ENCODE measurements around the gene H2BK1. TPM values are rescaled to one million over a fixed set of nuclear protein-coding genes. Genes with fewer than 3 reads are reported as not detected.

H2BK1 gene
- total RNA-seq, 1 donor from 2014 or later = not detected

GRCh38 chr7:151218170-151218569, 7.9 kb upstream of the H2BK1 start:
- Histone ChIP-seq H3K36me3 (peaks cover 100% of the 10 kb centered on the region), H3K9me3 (replicated peaks) (no peaks in the 10 kb centered on the region), H3K27ac (replicated peaks) (no peak overlapping the region), H3K27me3 (ENCODE audit: low read depth) (no peaks in the 10 kb centered on the region), H3K4me1 (no peaks in the 10 kb centered on the region), H3K4me3 (no peak overlapping the region)
- no peak for DNase-seq
- TF ChIP-seq CTCF (IDR thresholded peaks at IDR 0.05; ENCODE audit: borderline replicate concordance) = no peak
- intact Hi-C loops (cut with micrococcal nuclease) = no loop called here

GRCh38 chr7:151215396-151215795, 5.1 kb upstream of the H2BK1 start:
- DNase-seq = no peak
- H3K9me3 ChIP-seq (replicated peaks) = no peaks in the 10 kb centered on the region
- H3K36me3 ChIP-seq = peaks cover 73% of the 10 kb centered on the region
- H3K27me3 ChIP-seq (ENCODE audit: low read depth) = no peaks in the 10 kb centered on the region
- H3K27ac ChIP-seq (replicated peaks) = no peak overlapping the region
- no peak overlapping the region for H3K4me3 ChIP-seq
- no peak for TF ChIP-seq CTCF (IDR thresholded peaks at IDR 0.05; ENCODE audit: borderline replicate concordance)
- intact Hi-C loops (cut with micrococcal nuclease) = no loop called here
- no peaks in the 10 kb centered on the region for H3K4me1 ChIP-seq

GRCh38 chr7:151213826-151214225, 3.5 kb upstream of the H2BK1 start:
- Histone ChIP-seq H3K36me3 (peaks cover 58% of the 10 kb centered on the region), H3K27ac (replicated peaks) (no peak overlapping the region), H3K9me3 (replicated peaks) (no peaks in the 10 kb centered on the region), H3K4me3 (no peak overlapping the region), H3K27me3 (ENCODE audit: low read depth) (no peaks in the 10 kb centered on the region), H3K4me1 (no peaks in the 10 kb centered on the region)
- intact Hi-C loops (cut with micrococcal nuclease) = no loop called here
- no peak for TF ChIP-seq CTCF (IDR thresholded peaks at IDR 0.05; ENCODE audit: borderline replicate concordance)
- no peak for DNase-seq

GRCh38 chr7:151212626-151213025, 2.3 kb upstream of the H2BK1 start:
- no peaks in the 10 kb centered on the region for H3K27me3 ChIP-seq (ENCODE audit: low read depth)
- no peak overlapping the region for H3K27ac ChIP-seq (replicated peaks)
- no peak for DNase-seq
- intact Hi-C loops (cut with micrococcal nuclease) = no loop called here
- H3K9me3 ChIP-seq (replicated peaks) = no peaks in the 10 kb centered on the region
- H3K36me3 ChIP-seq = peaks cover 46% of the 10 kb centered on the region
- TF ChIP-seq CTCF (IDR thresholded peaks at IDR 0.05; ENCODE audit: borderline replicate concordance) = no peak
- no peaks in the 10 kb centered on the region for H3K4me1 ChIP-seq
- H3K4me3 ChIP-seq = no peak overlapping the region

- H3K27me3 ChIP-seq (ENCODE audit: low read depth) = no peaks in the 10 kb centered on the region
- TF ChIP-seq CTCF (IDR thresholded peaks at IDR 0.05; ENCODE audit: borderline replicate concordance) = no peak
- DNase-seq = no peak
- no peaks in the 10 kb centered on the region for H3K4me1 ChIP-seq
- intact Hi-C loops (cut with micrococcal nuclease) = no loop called here
- no peak overlapping the region for H3K27ac ChIP-seq (replicated peaks)
- no peaks in the 10 kb centered on the region for H3K9me3 ChIP-seq (replicated peaks)
- H3K36me3 ChIP-seq = peaks cover 32% of the 10 kb centered on the region
- H3K4me3 ChIP-seq = no peak overlapping the region
These were observed 976 bp upstream of the H2BK1 start for GRCh38 chr7:151211155-151211772.
